Peyer's patch (tissue), 4 donors: ENCODE measurements around the gene ZMIZ1. TPM values are rescaled to one million over a fixed set of nuclear protein-coding genes. Genes with fewer than 3 reads are reported as not detected.

Experiments
- DNase-seq, 3 donors: peaks; one replicate each; pipeline ENCODE4 v3.0.0-alpha.2; 2017 to 2019
- H3K27ac ChIP-seq, 4 donors: fragments of 200-600 bp; sonication (generic); one replicate each; pipeline ENCODE4 v1.5.1; 2016 to 2019
- H3K27me3 ChIP-seq, 2 donors: fragments of 200-600 bp; sonication (generic); one replicate each; pipeline ENCODE4 v1.5.1; 2019
- H3K36me3 ChIP-seq, 3 donors: fragments of 200-600 bp; sonication (generic); one replicate each; pipeline ENCODE4 v1.5.1; 2016 to 2019
- H3K4me1 ChIP-seq, 4 donors: fragments of 200-600 bp; sonication (generic); one replicate each; pipeline ENCODE4 v1.5.1; 2016 to 2019
- H3K4me3 ChIP-seq, 4 donors: fragments of 200-600 bp; sonication (generic); 1 replicate in 3 of 4; 2 replicates in 1 of 4; pipeline ENCODE4 v1.5.1; 2016 to 2019; ENCODE audit warnings: mild to moderate bottlenecking in 1 of 4
- H3K9me3 ChIP-seq, 4 donors: fragments of 200-600 bp; sonication (generic); one replicate each; pipeline ENCODE4 v1.5.1; 2016 to 2019; ENCODE audit warnings: mild to moderate bottlenecking in 1 of 4
- POLR2A ChIP-seq, 2 donors: fragments of 450-650 bp; IDR thresholded peaks; one replicate each; pipeline ENCODE4 v1.5.1; 2017; ENCODE audit warnings: antibody characterized with exemption in 2 of 2, mild to moderate bottlenecking in 2 of 2, moderate library complexity in 2 of 2
- total RNA-seq, 4 donors: library from RNA; depleted of rRNA; stranded (reverse); fragments of >200 nt; gene quantifications; one replicate each; pipeline ENCODE4 v1.1.0, GENCODE V29; 2016
- TF ChIP-seq, protein P1 (sequence below), 6 experiments: fragments of 450-650 bp in 4 of 6; fragments of 200-600 bp in 2 of 6; sonication (generic) in 1 of 6; IDR thresholded peaks; one replicate each; pipeline ENCODE4 v1.5.1; 2017 to 2019; ENCODE audit warnings: antibody characterized with exemption in 6 of 6, mild to moderate bottlenecking in 3 of 6, moderate library complexity in 1 of 6

Gene ZMIZ1
- total RNA-seq, 4 donors from 2014 or later = 40.4 to 86.7 (median 73.2) TPM

DNA sequence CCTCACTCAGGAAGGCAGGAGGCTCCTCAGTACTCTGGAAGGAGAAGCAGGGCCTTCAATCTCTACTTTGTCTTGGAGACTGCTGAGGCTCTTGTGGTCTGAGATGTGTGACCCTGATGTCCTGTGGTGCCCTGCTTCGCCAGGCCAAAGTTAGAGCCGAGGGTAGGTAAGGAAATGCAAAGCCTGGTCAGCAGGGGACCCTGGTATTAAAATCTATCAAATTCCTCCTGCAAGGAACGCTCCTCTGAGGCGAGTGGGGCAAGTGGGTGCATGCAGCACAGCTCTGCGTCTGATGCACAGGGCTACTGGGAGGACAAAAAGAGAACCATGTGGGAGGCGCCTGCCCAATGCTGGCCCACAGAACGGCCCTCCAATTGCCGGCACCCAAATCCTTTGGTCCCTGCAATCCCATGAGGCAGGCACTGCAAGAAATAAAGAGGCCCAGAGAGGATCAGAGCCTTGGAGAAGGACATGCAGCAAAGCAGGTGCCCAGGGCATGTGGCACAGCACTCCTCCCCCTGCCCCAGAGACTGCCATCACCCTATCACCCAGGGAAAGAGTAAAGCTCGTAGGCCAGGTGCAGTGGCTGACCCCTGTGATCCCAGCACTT, 23.1 kb upstream of the ZMIZ1 start:
- no peak for TF ChIP-seq POLR2A (IDR thresholded peaks at IDR 0.05)
- TF ChIP-seq, protein P1, sequence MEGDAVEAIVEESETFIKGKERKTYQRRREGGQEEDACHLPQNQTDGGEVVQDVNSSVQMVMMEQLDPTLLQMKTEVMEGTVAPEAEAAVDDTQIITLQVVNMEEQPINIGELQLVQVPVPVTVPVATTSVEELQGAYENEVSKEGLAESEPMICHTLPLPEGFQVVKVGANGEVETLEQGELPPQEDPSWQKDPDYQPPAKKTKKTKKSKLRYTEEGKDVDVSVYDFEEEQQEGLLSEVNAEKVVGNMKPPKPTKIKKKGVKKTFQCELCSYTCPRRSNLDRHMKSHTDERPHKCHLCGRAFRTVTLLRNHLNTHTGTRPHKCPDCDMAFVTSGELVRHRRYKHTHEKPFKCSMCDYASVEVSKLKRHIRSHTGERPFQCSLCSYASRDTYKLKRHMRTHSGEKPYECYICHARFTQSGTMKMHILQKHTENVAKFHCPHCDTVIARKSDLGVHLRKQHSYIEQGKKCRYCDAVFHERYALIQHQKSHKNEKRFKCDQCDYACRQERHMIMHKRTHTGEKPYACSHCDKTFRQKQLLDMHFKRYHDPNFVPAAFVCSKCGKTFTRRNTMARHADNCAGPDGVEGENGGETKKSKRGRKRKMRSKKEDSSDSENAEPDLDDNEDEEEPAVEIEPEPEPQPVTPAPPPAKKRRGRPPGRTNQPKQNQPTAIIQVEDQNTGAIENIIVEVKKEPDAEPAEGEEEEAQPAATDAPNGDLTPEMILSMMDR (IDR thresholded peaks at IDR 0.05) = no peak
- Histone ChIP-seq H3K4me3 (no peak overlapping the region), H3K9me3 (no peaks in the 10 kb centered on the region), H3K36me3 (no peaks in the 10 kb centered on the region), H3K27ac (no peak overlapping the region), H3K27me3 (no peaks in the 10 kb centered on the region), H3K4me1 (peaks cover 9 to 23% (median 14%) of the 10 kb centered on the region in 4 donors)
- peak in 2 of 3 donors; percentile 24 to 27 for DNase-seq

DNA sequence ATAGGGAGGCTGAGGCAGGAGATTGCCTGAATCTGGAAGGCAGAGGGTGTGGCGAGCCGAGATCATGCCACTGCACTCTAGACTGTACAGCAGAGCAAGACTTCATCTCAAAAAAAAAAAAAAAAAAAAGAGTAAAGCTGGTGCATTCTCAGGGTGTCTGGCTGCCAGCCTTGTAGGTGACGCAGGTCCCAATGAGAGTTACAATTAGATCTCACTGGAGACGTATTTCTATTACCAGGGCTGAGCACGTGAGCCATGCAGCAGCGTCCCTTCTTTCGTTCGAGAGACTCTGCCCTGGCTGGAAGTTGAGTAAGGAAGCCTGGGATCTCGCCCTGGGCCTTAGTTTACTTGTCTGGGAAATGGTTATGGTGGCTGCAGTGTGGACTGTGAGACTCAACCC, 22.4 kb upstream of the ZMIZ1 start:
- H3K27me3 ChIP-seq = no peaks in the 10 kb centered on the region
- no peaks in the 10 kb centered on the region for H3K36me3 ChIP-seq
- H3K4me1 ChIP-seq = peaks cover 9 to 23% (median 14%) of the 10 kb centered on the region in 4 donors
- H3K9me3 ChIP-seq = no peaks in the 10 kb centered on the region
- DNase-seq = peak in 2 of 3 donors; percentile 10 to 27
- no peak overlapping the region for H3K27ac ChIP-seq
- no peak overlapping the region for H3K4me3 ChIP-seq
- TF ChIP-seq, protein P1 (IDR thresholded peaks at IDR 0.05) = no peak
- no peak for TF ChIP-seq POLR2A (IDR thresholded peaks at IDR 0.05)

DNA sequence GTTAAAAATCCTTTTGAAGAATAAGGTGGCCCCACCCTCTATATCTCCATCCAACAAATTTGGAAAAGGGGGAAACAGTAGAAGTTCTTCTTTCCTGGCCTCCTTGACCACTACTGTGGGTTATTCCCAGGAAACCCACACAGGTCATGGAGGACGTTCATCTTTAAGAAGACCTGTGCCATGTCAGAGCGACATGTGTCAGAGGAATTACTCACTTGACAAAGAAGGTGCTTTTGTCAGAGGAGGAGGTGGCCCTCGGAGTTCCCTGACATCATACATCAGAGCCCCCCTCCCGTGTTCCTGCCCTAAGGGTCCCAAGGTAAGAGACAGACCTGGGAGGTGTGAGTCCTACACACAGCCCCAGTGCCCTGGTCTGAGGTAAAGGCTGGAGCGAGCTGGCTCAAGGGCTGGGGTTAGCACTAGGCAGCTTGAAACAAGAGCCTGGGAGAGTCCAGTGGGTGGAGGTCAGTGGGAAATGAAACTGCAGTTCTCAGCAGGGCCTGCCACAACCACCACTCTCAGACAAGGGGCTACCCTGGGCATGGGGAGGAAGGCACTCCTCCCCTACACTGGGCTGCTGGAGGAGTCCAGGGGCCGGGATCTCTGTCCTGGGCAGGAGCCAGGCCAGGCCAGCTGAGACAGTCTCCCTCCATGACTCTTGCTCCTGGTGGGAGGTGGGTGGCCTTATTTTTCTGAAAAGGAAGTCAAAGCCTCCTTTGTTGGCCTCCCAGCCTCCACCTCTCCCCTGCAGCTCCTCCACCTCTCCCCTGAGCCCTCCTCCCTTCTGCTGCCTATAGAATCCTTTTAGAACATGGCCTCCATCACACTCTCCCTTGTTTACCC, 21.8 kb upstream of the ZMIZ1 start:
- H3K4me1 ChIP-seq = peaks cover 9 to 23% (median 14%) of the 10 kb centered on the region in 4 donors
- no peak overlapping the region for H3K4me3 ChIP-seq
- TF ChIP-seq, protein P1 (IDR thresholded peaks at IDR 0.05) = no peak
- no peaks in the 10 kb centered on the region for H3K9me3 ChIP-seq
- peak in 2 of 3 donors; percentile 34 to 45 for DNase-seq
- H3K27ac ChIP-seq = no peak overlapping the region
- no peaks in the 10 kb centered on the region for H3K27me3 ChIP-seq
- H3K36me3 ChIP-seq = no peaks in the 10 kb centered on the region

DNA sequence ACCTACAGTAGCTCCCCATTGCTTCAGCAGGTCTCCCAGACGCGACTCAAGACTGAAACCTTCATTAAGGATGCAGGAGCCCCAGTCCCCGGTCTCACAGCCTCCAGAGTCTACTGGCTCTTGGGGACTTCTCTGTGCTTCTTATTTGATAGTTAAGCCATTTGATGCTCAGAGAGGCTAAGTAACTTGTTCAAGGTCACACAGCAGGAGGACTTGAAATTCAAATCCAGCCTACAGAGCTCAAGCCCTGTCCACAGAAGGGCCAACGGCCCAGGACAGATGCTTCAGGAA, 21.2 kb upstream of the ZMIZ1 start:
- no peak overlapping the region for H3K4me3 ChIP-seq
- TF ChIP-seq, protein P1 (IDR thresholded peaks at IDR 0.05) = no peak
- TF ChIP-seq POLR2A (IDR thresholded peaks at IDR 0.05) = no peak
- DNase-seq = peak in 1 of 3 donors; percentile 7
- H3K4me1 ChIP-seq = peaks cover 9 to 23% (median 14%) of the 10 kb centered on the region in 4 donors
- peak overlapping the region in 2 of 4 donors; percentile 52 to 58 for H3K27ac ChIP-seq
- no peaks in the 10 kb centered on the region for H3K36me3 ChIP-seq
- H3K9me3 ChIP-seq = no peaks in the 10 kb centered on the region
- H3K27me3 ChIP-seq = no peaks in the 10 kb centered on the region

DNA sequence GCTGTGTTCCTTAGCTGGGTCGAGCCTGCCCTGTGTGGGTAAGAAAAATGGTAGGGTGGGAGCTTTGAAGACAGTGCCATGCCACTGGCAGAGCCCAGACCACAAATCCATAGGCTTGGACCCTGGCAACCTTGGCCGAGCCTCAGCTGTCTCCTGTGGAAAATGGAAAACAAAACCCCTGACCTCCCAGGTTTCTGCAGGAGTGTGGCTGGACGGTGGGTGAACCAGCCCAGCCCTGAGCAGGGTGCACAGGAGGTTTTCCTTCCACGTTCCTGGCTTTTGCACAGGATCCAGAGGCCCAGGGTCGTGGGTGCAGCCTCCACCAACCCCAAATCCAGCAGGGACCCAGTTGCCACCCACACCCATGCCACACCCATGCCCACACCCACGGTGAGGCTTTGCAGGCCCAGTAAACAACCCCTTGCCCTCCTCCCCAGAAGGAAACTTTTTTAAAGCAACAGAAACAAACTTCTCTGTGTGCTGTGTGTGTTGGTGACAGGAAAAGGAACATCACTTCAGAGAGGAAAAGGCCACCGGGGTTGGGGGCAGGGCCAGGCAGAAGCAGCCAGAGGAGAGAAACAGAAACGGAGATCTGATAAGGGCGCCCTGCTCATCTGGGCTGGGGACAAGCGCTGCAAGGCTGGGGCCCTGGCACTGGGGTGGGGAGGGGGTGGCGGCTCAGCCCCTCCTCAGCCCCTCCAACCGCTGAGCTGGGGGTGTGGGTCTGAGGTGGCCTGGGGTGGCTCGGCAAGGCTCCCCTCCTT, 20.7 kb upstream of the ZMIZ1 start:
- no peak overlapping the region for H3K4me3 ChIP-seq
- H3K4me1 ChIP-seq = peaks cover 9 to 23% (median 14%) of the 10 kb centered on the region in 4 donors
- no peak for TF ChIP-seq POLR2A (IDR thresholded peaks at IDR 0.05)
- TF ChIP-seq, protein P1 (IDR thresholded peaks at IDR 0.05) = no peak
- peak; percentile 53 to 71 (median 57) for DNase-seq
- no peaks in the 10 kb centered on the region for H3K36me3 ChIP-seq
- peak overlapping the region in 3 of 4 donors; percentile 29 to 58 (median 52) for H3K27ac ChIP-seq
- no peaks in the 10 kb centered on the region for H3K27me3 ChIP-seq
- H3K9me3 ChIP-seq = no peaks in the 10 kb centered on the region
